Measurements from ENCODE around the gene SETD1B.
"Not testable (repeated sequence)": the region's sequence is repeated elsewhere in the genome, so short reads cannot be mapped to it uniquely, and the experiment has no call there.

Gene SETD1B

DNA sequence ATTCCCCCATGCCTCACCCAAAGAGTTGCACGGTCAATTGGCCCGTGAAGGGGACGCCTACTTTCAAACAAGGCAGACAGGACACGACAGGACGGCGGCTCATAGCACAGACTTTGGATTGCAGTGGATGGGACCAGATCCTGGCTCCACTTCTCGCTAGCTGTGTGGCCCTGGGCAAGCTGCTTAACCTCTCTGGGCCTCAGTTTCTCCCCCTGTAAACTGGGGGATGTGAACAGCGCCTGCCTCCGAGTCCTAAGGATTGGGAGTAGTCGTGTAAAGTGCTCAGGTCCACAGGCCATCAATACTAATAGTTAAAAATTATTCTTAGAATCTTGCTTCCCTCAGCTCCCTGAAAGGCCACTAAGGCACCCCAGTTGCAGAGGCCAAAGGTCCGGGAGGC, 23.4 kb upstream of the SETD1B start:
- DNase-seq (ENCODE audit: low spot score), result no peak

DNA sequence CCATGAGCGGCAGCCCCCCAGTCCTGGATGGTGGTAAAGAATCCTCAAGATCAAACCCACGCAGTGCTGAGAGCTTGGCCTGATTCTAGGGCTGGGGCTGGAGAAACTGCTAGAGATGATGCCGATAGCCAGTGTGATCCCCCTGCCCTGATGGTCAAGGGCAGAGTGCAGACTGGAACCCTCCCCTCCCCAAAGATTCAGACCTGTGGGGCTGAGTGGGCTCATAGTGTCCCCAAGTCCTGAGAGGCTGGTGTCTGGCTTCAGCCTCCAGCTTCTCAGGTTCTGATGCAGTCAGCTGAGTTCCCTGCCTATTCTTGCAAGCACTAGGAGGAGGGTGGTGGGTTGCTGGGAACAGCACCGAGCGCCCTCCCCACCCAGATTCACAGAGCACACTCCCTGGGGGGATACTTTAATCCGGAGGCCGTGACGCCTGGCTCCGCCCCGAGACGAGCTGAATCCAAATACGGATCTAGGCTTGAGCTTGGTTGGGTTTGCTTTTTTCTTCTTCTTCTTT, 22.3 kb upstream of the SETD1B start:
- no peak for DNase-seq (ENCODE audit: low spot score)

DNA sequence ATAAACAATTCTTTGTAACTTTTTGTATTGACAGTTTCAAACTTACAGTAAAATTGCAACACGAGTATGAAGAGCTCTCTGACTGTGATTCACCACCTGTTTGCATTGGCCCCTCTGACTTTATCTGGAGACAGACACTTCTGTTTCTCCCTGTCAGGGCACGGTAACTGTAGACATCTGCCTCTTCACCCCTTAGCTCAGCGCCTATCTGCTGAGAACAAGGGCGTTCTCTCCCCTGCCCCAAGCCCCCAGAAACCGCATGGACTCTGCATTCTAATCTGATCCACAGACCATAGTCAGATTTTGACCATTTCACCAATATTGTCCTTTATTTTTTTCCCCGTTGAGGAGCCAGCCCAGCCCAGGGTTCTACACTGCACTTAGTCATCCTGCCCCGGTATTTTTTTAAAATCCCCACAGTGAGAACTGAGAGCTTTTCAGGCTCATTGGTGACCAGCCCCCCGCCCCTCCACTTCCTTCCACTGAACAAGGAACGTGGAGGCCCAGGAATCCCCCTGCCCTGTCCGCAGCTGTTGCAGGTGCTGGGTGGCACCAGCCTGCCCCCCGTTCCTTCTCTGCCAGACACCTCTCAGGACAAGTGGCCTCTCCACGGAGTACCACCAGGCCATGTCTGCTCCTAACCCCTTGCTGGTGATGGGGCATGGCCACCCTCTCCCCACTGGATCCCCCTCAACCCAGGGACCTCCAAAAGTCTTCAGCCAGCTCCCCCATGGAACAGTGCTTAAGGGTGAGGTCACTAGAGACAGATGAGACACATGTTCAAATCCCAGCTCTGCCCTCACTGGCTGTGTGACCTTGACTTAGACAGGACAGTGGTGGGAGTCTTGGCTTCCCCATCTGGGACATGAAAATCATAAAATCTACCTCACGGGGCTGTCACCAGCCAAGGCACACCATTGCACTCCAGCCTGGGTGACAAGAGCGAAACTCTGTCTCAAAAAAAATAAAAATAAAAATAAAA, 21.5 kb upstream of the SETD1B start:
- no peak for DNase-seq (ENCODE audit: low spot score)

DNA sequence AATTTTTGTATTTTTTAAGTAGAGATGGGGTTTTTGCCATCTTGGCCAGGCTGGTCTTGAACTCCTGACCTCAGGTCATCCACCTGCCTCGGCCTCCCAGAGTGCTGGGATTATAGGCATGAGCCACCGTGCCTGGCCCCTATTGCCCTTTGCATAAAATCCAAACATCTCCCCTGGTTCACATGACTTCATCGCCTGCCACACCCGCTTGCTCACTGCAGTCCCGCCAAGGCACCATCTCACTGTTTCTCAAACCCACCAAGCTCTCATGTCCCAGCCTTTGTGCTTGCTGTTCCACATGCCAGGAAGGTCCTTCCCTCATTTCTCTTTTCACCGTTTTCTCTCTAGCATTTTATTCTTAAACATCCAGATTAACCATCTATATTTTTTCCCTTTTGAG, 20.0 kb upstream of the SETD1B start:
- no peak for DNase-seq (ENCODE audit: low spot score)

DNA sequence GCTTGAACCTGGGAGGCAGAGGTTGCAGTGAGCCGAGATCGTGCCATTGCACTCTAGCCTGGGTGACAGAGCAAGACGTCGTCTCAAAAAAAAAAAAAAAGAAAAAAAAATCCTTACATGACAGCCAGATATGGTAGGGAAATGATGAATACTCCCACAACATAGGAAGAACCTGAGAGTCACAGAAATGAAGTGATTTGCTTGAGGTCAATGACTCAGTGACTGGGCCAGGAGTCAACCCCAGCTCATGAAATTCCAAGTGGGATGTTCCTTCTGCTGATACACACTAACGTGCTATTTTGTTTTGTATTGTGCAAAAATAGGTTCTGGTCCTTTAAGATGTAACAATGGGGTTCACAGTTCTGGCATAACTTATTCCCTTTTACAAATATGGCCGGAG, 19.3 kb upstream of the SETD1B start:
- no peak for DNase-seq (ENCODE audit: low spot score)

DNA sequence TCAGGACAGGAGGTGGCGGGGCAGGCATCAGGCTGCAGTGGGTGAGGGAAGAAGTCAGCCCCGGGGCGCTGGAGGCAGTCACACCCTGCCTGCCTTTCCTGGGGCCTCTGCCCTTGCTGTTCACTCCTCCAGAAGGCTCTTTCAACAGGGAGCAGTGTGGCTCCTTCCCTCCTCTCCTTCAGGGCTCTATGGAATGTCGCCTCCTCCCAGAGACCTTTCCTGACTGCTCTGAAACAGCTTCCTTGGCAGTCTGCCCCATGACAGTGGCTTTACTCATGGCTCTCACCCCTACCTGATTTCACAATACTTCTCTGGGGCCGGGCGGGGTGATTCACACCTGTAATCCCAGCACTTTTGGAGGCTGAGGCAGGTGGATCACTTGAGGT, 17.4 kb upstream of the SETD1B start:
- no peak for DNase-seq (ENCODE audit: low spot score)

DNA sequence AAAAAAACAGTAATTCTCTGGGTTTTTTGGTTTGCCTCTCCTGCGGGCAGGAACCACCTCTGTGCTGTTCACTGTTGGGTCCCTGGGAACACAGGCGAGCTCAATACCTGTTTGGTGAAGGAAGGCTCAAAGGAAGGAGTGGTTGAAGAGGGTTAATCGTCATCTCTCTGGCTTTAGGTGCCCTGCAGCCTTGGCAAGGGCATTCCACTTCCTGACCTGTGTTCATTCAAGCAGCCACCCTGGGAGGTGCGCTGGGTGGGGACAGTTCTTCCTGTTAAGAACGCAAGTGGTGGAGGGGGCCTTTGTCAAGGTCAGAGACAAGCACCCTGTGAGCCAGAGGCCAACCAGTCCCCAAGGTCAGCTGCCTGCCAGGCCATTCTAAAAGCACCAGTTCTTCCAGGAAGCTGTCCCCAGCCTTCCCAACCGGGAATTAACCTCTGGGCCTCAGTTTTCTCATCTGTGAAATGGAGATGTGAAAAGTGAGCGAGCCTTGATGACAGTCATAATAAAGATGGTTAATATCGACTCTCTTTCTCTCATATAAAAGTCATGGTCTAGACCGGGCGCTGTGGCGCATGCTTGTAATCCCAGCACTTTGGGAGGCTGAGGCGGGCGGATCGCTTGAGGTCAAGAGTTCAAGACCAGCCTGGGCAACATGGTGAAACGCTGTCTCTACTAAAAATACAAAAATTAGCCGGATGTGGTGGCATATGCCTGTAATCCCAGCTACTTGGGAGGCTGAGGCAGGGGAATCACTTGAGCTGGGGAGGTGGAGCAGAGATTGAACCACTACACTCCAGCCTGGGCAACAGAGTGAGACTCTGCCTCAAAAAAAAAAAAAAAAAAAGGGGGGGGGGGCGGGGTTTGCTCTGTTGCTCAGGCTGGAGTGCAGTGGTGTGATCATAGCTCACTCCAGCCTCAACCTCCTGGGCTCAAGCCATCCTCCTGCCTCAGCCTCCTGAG, 16.5 kb upstream of the SETD1B start:
- DNase-seq (ENCODE audit: low spot score), result no peak

DNA sequence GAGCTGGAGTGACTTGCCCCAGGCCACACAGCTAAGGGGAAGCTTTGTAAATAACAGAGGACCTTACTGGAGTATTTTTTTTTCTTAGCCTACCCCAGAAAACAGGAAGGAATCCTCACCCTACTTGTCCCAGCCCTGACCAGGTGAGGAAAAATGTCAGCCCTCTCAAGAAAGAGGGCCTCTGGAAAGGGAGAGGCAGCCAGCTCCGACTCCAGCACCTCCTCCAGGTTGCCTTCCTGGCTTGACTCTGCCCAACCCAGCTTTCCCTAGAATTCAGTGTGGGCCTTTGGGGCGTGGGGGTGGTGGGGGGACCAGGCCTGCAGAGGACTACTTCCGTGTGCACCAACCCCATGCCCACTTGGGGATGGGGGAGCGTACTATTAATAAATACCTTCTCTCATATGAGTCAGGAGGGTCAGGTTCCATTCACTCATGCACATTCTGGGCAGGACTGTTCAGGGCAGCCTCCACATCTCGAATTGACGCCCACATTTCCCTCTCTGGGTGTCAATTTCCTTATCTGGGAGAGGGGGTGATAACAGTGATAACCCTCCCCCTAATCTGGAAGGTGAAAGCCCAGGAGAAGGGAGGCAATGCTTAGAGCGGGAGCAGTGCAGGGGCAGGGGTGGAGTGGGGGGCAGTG, 15.5 kb upstream of the SETD1B start:
- DNase-seq (ENCODE audit: low spot score), result no peak

DNA sequence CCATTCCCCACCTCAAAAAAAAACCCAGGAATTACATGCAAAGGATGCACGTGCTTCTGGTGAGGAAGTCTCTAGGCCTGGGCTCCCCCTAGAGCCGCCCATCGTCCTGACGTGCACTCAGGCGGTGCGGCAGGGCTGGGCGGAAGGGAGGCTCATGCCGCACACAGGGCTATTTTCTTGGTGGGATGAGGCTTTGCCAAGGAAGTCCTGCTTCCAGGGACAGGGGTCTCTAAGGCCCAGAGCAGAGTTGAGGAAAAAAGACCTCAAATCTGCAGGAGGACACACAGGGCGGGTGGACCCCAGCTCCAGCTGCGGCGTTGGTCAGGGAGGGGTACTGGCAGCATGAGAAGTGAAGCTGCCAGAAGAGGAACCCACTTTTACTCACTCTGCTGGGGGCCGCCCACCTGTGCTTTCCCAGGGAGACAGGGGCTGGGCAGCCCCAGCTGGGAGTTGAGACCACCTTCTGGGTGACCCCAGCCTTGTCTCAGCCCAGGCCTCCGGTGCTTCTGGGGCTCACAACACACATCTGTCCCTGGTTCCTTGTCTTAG, 14.5 kb upstream of the SETD1B start:
- DNase-seq (ENCODE audit: low spot score), result no peak

DNA sequence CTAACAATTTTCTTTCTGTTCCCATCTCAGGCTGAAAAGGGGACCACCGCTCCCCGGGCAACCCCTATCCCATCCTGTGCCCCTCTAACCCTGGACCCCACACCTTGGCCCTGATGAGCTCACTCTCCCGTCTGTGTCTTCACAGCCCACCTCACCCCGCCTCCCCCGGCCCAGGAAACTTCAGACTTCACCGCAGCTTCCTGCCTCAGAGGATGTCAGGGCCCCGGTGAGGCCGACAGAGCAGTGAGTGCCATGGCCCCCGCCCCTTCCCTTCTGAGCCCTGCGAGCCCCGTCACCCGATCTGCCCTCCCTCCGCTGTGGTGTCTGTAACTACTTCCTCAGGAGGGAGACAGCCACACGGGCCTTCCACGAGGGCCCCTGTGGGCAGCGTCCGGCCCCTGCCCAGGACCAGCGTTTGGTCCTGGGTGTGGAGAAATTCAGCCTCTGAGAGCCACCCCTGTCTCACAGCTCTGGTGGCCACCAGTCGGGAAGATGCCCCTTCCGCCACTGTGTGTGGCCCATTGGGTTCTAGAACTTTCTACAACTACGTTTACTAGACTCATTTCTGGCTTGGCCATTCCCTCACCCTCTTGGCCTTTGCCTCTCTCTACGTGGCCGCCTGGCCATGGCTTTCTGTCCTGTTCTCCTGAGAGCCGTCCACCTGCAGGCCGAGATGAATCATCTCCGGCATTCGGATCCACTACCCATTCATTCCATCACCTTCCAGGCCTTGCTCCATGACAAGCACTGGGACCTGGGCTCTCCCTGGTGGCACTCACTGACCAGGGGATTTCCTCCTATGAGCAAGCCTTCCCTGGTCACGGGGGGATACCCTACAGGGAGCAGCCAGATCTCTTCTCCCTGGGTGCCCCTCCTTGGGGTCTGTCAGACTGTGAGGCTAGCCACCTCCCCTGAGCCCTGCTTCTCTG, 13.7 kb upstream of the SETD1B start:
- DNase-seq (ENCODE audit: low spot score), result peak; percentile 16

DNA sequence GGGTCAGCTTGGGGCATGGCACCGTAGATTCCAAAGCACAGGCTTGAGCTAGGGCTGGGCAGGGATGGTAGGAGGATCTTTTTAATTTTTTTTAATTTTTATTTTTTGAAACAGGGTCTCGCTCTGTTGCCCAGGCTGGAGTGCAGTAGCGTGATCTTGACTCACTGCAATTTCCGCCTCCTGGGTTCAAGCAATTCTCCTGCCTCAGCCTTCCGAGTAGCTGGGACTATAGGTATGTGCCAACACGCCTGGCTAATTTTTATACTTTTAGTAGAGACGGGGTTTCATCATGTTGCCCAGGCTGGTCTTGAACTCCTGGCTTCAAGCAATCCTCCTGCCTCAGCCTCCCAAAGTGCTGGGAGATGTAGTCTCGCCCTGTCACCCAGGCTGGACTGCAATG, 13.0 kb upstream of the SETD1B start:
- DNase-seq (ENCODE audit: low spot score), result not testable (repeated sequence)

DNA sequence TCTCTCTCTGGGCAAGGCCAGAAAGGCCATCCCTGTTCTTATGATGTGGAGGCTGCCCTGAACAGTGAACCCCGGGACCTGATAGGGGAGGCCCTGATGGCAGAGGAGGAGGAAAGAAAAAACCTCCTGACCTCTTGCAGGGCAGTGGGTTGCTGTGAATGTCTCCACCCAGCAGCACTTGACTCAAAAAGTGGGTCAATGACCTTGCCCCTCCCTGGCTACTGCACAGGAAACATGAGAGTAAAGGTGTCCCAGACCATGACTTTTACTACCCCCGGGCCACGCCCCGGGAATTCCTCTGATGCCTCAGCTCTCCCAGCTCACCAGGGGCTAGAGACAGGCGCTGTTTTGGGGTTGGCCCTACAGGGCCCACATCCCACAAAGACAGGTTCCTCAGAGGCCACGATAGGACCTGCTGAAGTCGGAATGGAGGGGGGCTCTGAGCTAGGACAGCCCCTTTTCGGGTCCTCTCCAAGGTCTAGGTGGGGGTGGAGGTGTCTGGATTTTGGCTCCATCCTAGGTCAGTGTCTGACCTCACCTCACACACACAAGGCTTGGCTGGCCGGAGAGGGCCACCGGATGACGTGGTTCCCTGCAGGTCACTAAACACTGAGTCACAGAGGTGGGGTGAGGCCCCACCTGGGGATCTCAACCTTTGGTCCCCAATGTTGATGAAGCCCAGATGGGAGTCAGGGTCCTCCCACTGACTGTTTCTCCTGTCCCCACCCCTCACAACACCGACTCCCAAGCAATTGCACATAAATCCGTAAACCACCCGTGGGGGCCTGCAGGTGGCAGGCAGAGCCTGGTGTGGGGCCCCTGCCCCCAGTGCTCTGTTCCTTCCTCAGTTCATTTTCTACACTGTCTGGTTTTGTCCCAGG, 11.9 kb upstream of the SETD1B start:
- DNase-seq (ENCODE audit: low spot score), result no peak

DNA sequence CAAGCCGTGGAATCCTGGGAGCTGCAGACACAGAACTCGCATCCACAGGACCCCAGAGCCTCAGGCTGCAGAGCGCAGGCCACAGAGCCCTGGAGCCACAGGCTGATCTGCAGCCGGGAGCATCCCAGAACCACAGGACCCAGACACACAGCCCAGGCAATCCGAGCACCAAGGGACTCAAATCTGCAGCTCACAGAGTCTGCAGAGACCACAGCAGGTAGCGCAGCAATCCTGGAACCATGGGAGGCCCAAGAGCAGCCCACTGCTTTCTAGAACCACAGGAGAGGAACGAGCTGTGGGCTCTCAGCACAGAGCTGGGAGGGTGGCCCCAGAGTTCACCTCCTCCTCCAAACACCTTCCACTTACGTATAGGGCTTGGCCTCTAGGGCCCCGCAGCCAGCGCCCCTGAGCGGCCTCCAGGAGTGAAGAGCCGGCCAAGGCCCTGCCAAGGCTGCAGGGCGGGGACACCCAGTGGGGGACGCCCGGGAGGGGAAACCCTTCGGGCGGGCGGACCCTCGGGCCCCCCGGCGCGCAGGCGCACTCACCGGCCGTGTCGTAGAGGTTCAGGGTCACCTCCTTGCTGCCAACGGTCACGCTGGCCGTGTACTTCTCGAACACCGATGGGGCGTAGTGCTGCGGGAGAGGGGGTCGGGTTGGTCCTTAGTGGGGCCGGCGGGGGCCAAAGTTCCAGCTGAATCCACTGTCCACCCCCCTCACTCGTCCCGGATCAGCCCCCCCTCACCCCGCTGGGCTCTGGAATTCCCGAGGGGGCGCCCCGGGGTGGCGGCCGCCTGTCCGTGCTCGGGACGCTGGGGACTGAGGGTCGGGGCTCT, 11.0 kb upstream of the SETD1B start:
- no peak for DNase-seq (ENCODE audit: low spot score)

DNA sequence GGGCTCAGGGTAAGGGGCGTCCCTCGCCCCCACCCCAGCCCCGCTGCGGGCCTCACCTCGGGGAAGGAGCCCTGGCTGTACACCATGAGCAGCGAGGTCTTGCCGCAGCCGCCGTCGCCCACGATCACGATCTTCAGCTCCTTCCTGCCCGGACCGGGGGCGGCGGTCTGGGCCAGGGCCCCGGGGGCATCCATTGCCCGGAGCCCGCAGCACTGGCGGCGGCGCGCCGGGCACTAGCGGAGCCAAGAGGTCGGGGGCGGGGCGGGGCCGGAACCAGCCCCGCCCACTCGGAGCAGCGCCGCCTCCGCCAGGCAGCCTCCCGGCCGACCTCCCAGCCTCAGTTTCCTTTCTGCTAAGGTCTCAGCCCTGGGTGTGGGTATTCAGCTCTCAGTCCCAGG, 10.4 kb upstream of the SETD1B start, which contains the start of gene RHOF:
Gene RHOF (minus strand): TSS at position 249 of the 398 bp plus-strand sequence. CDS start 55 bp downstream, at position 194.
- DNase-seq (ENCODE audit: low spot score), result no peak

DNA sequence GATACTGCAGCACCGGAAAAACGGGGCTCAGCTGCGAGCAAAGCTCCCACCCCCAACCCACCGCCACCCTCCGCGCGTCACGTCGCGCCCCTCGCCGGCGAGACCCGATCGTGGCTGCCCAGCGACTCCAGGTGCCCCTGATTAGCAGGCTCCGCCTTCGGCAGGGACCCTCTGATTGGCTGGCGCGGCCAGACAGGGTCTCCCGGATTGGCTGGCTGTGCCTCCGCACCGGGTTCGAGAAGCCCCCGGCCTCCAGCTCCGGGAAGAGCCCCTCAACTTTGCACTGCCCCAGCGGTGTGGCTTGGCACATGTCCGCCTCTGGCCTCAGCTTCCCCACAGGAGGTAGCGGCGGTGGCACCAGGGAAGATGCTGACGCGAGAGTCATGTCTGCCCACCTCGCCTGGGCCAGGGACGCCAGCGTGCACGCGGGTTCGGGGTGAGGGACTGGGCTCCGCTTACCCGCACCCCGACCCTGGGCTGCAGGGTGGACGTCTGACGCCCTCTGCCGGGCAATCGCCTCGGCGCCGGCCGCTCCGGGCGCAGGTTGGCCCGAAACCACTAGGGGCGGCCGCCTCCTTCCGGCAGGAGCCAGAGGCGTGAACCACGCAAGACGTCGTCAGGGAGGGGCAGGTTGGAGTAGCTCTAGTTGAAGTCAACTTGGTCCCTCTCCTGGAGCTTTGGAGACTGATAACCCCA, 9.8 kb upstream of the SETD1B start:
- peak; percentile 92 for DNase-seq (ENCODE audit: low spot score)

DNA sequence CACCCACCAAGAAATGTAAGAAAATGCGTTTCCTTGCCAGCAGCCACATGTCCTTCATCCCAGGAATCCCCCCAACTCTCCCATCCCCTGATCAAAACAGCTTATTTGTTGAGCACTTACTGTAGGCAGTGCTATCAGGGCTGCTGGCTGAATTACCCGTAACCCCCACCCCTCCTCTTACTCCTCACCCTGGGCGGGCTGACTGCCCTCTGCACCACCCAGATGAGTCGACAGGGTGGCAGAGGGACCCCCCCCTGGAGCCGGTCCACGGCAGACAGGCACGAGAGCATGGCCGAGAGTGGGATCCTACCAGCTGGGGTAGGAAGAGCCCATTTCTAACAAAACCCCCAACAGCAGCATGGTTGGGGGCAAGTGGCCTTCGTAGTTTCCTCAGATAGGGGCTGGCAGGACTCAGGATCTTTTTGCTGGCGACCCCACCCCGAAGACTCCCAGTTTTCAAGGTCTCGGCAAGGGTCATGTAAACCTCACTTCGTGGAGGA, 9.2 kb upstream of the SETD1B start:
- DNase-seq (ENCODE audit: low spot score), result no peak

All from cerebellar cortex (tissue), 1 donor.